GM04503 (cell line): ENCODE data around the gene TOR2A.
"Not testable (repeated sequence)": the region's sequence is repeated elsewhere in the genome, so short reads cannot be mapped to it uniquely, and the experiment has no call there.

Source experiments
- DNase-seq: peaks from one replicate; pipeline ENCODE4 v3.0.0-alpha.2; 2012; ENCODE audit warnings: low read depth

The TOR2A gene

GRCh38 chr9:127768698-127769097, 33.6 kb upstream of the TOR2A start:
- no peak for DNase-seq

DNA sequence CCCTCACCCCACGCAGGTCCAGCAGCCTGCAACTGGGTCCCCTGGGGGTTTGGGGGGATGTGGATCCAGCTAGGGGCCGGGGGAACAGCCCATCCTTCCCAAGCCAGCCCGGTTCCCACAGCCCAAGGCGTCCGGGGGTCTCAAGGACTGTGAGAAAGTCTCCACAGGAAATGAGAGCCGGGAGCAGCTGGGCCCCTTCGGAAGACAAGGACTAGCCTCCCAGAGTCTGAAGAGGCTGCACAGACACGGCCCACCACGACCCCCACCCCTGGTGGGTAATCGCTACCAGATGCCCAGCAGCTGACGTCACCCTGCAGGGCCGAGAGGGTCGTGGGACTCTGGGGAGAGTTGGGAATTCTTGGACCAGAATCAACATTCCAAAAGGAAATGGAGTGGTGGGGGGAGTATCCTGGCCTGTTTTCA, 32.8 kb upstream of the TOR2A start:
- no peak for DNase-seq

DNA sequence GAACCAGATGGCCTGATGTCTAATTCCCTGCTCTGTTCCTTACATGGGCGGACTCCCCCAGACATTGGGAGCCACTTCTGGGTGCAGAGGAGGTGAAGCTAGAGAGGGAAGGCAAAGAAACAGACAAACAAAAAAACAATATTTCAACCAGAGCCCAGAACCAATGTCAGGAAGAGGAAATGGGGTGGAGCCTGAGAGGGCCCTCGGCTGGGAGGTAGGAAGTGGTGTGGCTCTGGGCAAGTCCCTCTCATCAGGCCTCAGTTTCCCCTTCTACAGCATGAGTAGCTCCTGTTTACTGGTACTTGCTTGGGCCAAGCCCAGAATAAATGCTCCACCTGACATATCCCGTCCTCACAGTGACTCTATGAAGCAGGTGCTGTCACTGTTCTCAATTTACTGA, 32.3 kb upstream of the TOR2A start:
- no peak for DNase-seq

GRCh38 chr9:127765418-127765817, 30.3 kb upstream of the TOR2A start:
- no peak for DNase-seq

GRCh38 chr9:127763918-127764384, 28.9 kb upstream of the TOR2A start:
- no peak for DNase-seq

DNA sequence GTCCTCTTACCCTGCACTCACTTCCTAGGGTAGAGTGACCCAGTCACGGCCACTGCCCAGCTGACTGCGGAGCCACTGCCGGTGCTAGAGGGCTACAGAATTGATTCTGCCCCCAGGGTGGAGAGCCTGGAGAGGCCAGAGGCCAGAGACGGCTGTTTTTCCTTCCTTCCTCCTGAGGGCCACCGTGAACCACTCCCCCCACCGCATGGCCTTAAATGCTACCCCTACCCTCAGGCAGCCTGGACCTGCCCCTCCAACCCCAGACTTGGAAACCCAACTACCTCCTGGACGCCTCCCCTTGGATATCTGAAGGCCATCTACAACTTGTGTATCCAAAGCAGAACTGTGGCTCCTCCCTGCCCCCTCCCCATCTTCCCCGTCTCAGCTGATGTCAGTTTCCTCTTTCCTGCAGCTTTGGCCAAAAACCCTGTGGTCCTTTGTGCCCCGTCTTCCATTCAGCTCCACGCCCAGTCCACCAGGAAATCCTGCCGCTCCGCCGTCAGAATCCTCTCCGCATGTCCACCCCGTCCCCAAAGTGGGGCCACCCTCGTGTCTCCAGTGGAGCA, 27.1 kb upstream of the TOR2A start:
- no peak for DNase-seq

- DNase-seq = no peak
Observed at GRCh38 chr9:127761491-127761956, 26.4 kb upstream of the TOR2A start.

GRCh38 chr9:127761061-127761460, 26.0 kb upstream of the TOR2A start:
- DNase-seq = no peak

DNA sequence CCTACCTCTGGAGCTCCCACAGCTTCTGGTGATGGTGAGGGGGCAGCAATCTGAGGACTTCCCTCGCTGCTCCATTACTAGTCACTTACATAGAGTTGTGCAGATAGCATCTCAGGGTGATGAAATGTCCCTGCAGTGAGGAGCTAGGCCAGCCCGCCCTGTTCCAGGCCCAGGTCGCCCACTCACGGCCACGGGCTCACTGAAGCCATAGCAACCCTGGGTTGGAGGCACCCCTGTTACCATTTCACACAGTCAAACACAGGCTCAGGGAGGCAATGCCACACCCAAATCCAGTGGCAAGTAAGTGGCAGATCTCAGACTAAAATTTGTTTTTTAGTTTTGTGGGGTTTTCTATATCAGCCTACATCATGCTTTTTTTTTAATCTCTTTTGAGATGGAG, 23.7 kb upstream of the TOR2A start:
- DNase-seq = no peak

DNA sequence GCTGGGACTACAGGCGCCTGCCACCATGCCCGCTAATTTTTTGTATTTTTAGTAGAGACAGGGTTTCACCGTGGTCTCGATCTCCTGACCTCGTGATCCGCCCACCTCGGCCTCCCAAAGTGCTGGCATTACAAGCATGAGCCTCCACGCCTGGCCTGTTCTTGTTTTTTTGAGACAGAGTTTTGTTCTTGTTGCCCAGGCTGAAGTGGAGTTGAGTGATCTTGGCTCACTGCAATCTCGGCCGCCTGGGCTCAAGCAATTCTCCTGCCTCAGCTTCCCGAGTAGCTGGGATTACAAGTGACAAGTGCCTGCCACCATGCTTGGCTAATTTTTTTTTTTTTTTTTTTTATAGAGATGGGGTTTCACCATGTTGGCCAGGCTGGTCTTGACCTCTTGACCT, 21.7 kb upstream of the TOR2A start:
- not testable (repeated sequence) for DNase-seq

GRCh38 chr9:127756233-127756632, 21.1 kb upstream of the TOR2A start:
- no peak for DNase-seq

DNA sequence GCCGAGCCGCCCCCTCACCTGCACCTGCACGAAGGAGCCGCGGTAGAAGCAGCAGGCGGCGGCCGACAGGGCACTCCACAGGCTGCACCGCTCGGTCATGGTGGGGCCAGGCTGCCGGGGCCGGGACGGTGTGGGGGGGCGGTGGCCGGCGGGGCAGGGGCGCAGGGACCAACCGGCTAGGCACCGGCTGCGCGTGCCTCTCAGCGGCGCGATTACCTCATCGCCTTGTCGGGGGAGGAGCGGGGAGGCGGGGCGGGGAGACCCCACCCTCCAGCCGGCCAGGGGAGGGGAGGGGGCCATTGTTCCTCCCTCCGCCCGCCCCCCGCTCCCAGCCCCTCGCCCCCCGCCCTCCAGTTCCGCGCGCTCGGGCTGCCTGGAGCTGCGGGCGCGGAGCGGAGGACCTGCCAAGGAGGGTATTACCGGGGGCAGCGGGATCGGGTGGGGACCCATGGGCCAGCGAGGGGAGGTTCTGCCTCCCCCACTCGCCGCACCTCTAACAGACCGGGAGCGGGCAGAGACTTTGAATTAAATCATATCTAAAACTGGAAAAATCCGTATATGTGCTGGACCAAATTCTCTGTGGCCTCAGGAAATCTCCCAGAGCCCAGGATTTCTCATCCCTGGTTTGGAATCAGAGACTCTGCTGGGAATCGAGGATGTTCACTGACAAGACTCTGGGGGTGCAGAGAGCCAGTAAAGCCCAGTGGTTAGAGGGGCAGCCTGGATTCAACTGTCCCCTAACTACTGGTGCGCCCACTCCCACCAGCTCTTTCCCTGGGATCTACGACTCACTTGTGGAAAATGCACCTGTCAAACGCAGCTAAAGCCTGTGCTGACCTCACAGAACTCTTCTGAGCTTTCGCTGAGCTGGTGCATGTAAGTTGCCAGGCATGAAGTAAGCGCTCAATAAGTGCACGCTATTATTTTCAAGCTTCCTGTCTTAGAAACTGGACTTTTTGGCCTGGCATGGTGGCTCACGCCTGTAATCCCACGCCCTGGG, 20.3 kb upstream of the TOR2A start:
- DNase-seq = no peak

GRCh38 chr9:127754099-127755060, 19.3 kb upstream of the TOR2A start:
- no peak for DNase-seq

DNA sequence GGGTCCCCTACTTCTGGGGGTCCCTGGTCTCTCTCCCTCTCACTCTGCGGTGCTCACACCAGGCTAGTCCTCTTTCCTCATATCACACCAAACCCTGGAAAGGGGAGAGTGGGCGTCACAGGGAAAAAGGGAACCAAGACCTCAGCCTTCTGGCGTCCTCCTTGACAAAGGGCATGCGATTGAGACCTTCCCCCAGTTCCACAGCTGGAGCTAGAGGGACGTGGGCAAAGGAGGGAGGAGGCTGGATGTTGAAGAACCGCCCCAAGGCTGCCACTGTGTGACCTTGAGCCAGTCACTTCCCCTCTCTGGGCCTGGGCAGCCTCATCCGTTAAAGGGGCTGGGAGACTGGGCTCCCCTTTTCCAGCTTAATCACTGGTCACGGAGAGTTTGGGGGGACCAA, 18.5 kb upstream of the TOR2A start:
- no peak for DNase-seq

GRCh38 chr9:127753148-127753547, 18.1 kb upstream of the TOR2A start:
- DNase-seq = no peak

GRCh38 chr9:127751269-127752054, 16.4 kb upstream of the TOR2A start:
- no peak for DNase-seq

- no peak for DNase-seq
Observed at GRCh38 chr9:127749090-127749787, 14.1 kb upstream of the TOR2A start.

- no peak for DNase-seq
Observed at GRCh38 chr9:127746959-127747569, 12.0 kb upstream of the TOR2A start.

GRCh38 chr9:127744398-127745110, 9.5 kb upstream of the TOR2A start:
- no peak for DNase-seq
